Activated CD8-positive, alpha-beta T cell treated with anti-CD3 and anti-CD28 coated beads, Interleukin-2, amount 10 ng/mL, durations not matched to agents 7 days and 5 days (primary cell): ENCODE measurements around the gene KDM5A. TPM values are rescaled to one million over a fixed set of nuclear protein-coding genes. Genes with fewer than 3 reads are reported as not detected.

Experiments used
- ATAC-seq: fragments of 150-1000 bp; cut with Tn5 transposase; one replicate; pipeline ENCODE4 v1.10.0; 2021; ENCODE audit warnings: moderate library complexity
- CTCF ChIA-PET: fragments of 350-600 bp; sonication (Branson Sonifier 250); formaldehyde crosslinking; loops from one replicate; lab custom pipeline; 2021; ENCODE audit warnings: antibody characterized with exemption; lab: Charles Lee
- POLR2A ChIA-PET: fragments of 350-600 bp; sonication (Branson Sonifier 250); formaldehyde crosslinking; loops from one replicate; lab custom pipeline; 2021; ENCODE audit warnings: antibody characterized with exemption; lab: Charles Lee
- DNase-seq: peaks from one replicate; pipeline ENCODE4 v3.0.0-alpha.2; 2020
- H3K27ac Mint-ChIP-seq: one replicate; pipeline ENCODE4 v1.8.0; 2021; ENCODE audit warnings: mild to moderate bottlenecking, mixed read lengths
- H3K27me3 Mint-ChIP-seq: one replicate; pipeline ENCODE4 v1.8.0; 2021; ENCODE audit warnings: low read depth, mixed read lengths
- H3K36me3 Mint-ChIP-seq: one replicate; pipeline ENCODE4 v1.8.0; 2021; ENCODE audit warnings: low read depth, mixed read lengths
- H3K4me1 Mint-ChIP-seq: one replicate; pipeline ENCODE4 v1.8.0; 2021; ENCODE audit warnings: low read depth, mixed read lengths
- H3K4me3 Mint-ChIP-seq: one replicate; pipeline ENCODE4 v1.8.0; 2021; ENCODE audit warnings: mild to moderate bottlenecking, mixed read lengths
- H3K9me3 Mint-ChIP-seq: one replicate; pipeline ENCODE4 v1.8.0; 2022; ENCODE audit warnings: mixed read lengths; ENCODE audit not compliant: insufficient read depth
- total RNA-seq, 2 experiments: library from RNA; stranded (reverse); gene quantifications; one replicate each; pipeline ENCODE4 v1.2.3, GENCODE V29; 2021

KDM5A gene
- total RNA-seq, 2 experiments from 2014 or later, result 81.5 to 87.7 TPM

DNA sequence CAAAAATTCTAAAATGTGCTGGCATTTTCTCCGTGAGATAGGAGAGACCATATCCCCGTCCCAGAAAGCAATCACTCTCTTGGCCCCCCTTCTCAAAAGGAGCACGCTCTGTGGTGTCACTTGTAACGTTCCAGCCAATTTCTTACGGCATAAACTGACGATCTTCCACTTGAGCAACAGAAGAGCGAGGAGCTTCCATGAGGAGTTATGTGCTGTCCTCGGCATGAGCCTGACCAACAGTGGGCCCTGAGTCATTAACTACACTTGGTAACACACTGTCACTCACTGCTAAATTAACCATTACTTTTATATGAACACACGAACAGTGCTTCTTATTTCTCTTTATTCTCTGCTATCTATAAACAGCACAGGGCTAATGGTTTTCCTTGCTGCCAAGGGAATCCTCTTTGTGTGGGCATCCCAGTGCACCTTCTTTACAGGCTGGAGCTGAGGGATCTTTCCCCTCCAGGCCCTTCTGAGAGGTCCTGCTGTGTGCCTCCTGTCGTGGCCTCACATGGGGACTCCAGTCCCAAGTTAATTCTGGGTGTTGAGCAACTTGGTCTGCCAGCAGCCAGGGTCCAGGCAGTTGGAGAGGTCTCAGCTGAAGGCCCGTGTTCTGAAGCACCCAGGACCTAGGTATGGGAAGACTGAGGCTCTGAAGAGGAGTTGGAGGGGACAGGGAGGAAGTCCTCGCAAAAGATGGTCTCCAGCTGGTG is 135.8 kb downstream of the KDM5A start:
- Mint-ChIP-seq H3K4me1 (no peaks in the 10 kb centered on the region), H3K4me3 (no peak overlapping the region), H3K36me3 (no peaks in the 10 kb centered on the region), H3K27me3 (peaks cover 9% of the 10 kb centered on the region), H3K27ac (no peak overlapping the region), H3K9me3 (no peaks in the 10 kb centered on the region)
- POLR2A ChIA-PET, result no interaction called here
- CTCF ChIA-PET, result no interaction called here
- DNase-seq (no peak), ATAC-seq (no peak)

GRCh38 chr12:252636-253035 is 136.5 kb downstream of the KDM5A start:
- CTCF ChIA-PET, result no interaction called here
- POLR2A ChIA-PET, result no interaction called here
- no peaks in the 10 kb centered on the region for H3K4me1 Mint-ChIP-seq
- H3K27ac Mint-ChIP-seq, result no peak overlapping the region
- DNase-seq (no peak), ATAC-seq (no peak)
- no peak overlapping the region for H3K4me3 Mint-ChIP-seq
- peaks cover 8% of the 10 kb centered on the region for H3K27me3 Mint-ChIP-seq
- peaks cover 3% of the 10 kb centered on the region for H3K9me3 Mint-ChIP-seq
- H3K36me3 Mint-ChIP-seq, result no peaks in the 10 kb centered on the region

DNA sequence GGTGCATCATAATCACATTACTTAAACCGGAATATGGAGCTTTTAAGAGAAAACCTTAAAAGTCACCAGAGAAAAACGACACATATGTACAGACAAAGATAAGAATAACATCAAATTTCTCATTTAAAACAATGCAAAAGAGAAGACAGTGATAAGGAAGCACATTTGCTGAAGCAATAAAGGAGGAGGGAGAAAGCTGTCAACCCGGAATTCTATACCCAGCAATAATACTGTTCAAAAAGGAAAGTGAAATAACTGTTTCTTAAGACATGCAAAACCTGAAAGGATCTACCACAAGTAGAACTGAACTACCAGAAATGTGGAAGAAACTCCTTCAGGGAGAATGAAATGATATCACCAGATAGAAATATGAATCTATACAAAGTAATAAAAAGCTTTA is 141.8 kb downstream of the KDM5A start:
- ATAC-seq (no peak), DNase-seq (no peak)
- Mint-ChIP-seq H3K36me3 (no peaks in the 10 kb centered on the region), H3K27ac (no peak overlapping the region), H3K4me1 (no peaks in the 10 kb centered on the region), H3K27me3 (peaks cover 3% of the 10 kb centered on the region), H3K9me3 (peaks cover 7% of the 10 kb centered on the region), H3K4me3 (no peak overlapping the region)
- CTCF ChIA-PET, result no interaction called here
- POLR2A ChIA-PET, result interaction anchor here (0.5 kb wide), 1 partner anchor 34 kb away, joined by 3 read pairs; no protein-coding TSS in a partner anchor

- DNase-seq (no peak), ATAC-seq (no peak)
- ChIA-PET CTCF (no interaction called here), POLR2A (no interaction called here)
- Mint-ChIP-seq H3K4me1 (no peaks in the 10 kb centered on the region), H3K4me3 (no peak overlapping the region), H3K27ac (no peak overlapping the region), H3K27me3 (no peaks in the 10 kb centered on the region), H3K36me3 (no peaks in the 10 kb centered on the region), H3K9me3 (peaks cover 7% of the 10 kb centered on the region)
These were observed 145.7 kb downstream of the KDM5A start for GRCh38 chr12:243381-243780.

- no peaks in the 10 kb centered on the region for H3K27me3 Mint-ChIP-seq
- CTCF ChIA-PET, result interaction anchor here (0.7 kb wide), 1 partner anchor 27 kb away, joined by 3 read pairs; no protein-coding TSS in a partner anchor
- no peak overlapping the region for H3K27ac Mint-ChIP-seq
- POLR2A ChIA-PET, result no interaction called here
- H3K4me1 Mint-ChIP-seq, result no peaks in the 10 kb centered on the region
- H3K9me3 Mint-ChIP-seq, result peaks cover 4% of the 10 kb centered on the region
- DNase-seq, result no peak
- no peak for ATAC-seq
- no peaks in the 10 kb centered on the region for H3K36me3 Mint-ChIP-seq
- H3K4me3 Mint-ChIP-seq, result no peak overlapping the region
These were observed 146.6 kb downstream of the KDM5A start for GRCh38 chr12:242496-242895.

DNA sequence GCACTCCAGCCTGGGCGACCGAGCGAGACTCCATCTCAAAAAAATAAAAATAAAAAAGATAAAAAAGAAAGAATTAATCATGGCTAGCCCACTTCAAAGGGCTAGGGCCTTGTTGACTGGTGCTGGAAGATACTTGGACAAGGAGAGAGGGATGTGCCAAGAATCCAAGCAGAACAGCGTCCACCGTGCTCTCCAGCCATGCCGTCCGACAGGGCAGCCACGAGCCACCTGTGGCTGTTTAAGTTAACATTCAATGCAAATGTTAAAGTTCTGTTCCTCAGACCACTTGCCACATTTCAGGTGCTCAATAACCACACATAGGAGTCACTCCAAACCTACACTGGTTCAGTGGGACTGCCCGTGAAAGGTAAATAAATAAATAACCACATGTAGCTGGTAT is 147.9 kb downstream of the KDM5A start:
- no peak for ATAC-seq
- no peak for DNase-seq
- H3K9me3 Mint-ChIP-seq, result peaks cover 6% of the 10 kb centered on the region
- H3K36me3 Mint-ChIP-seq, result no peaks in the 10 kb centered on the region
- no peaks in the 10 kb centered on the region for H3K27me3 Mint-ChIP-seq
- no peak overlapping the region for H3K4me3 Mint-ChIP-seq
- POLR2A ChIA-PET, result no interaction called here
- CTCF ChIA-PET, result no interaction called here
- H3K27ac Mint-ChIP-seq, result no peak overlapping the region
- H3K4me1 Mint-ChIP-seq, result no peaks in the 10 kb centered on the region

- Mint-ChIP-seq H3K27me3 (no peaks in the 10 kb centered on the region), H3K9me3 (peaks cover 12% of the 10 kb centered on the region), H3K27ac (no peak overlapping the region), H3K36me3 (no peaks in the 10 kb centered on the region), H3K4me3 (no peak overlapping the region), H3K4me1 (no peaks in the 10 kb centered on the region)
- ChIA-PET CTCF (no interaction called here), POLR2A (no interaction called here)
- DNase-seq (no peak), ATAC-seq (no peak)
These were observed 148.6 kb downstream of the KDM5A start for GRCh38 chr12:240566-240965.

DNA sequence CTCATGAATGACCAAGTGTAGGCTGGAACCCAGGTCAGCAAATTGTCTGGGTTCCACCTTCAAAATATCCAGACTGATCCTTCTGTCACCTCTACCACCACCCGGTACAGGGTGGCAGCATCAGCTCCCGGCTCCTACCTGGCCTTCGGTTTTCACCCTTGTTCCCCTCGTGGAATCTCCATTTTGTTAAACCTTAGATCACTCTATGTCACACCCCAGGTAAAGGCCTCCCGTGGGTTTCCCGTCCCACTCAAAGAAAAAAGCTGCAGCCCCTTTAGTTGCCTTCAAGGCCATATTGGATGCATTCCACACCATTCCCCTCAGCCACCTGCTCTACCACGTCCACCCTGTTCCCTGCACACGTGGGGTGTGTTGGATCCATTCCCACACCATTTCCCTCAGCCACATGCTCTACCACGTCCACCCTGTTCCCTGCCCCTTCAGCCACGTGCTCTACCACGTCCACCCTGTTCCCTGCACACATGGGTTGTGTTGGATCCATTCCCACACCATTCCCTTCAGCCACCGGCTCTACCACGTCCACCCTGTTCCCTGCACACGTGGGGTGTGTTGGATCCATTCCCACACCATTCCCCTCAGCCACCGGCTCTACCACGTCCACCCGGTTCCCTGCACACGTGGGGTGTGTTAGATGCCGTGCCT is 150.3 kb downstream of the KDM5A start:
- DNase-seq, result no peak
- H3K27me3 Mint-ChIP-seq, result no peaks in the 10 kb centered on the region
- peaks cover 14% of the 10 kb centered on the region for H3K9me3 Mint-ChIP-seq
- H3K4me3 Mint-ChIP-seq, result no peak overlapping the region
- no peak overlapping the region for H3K27ac Mint-ChIP-seq
- ChIA-PET CTCF (no interaction called here), POLR2A (interaction anchor here (1.6 kb wide), 1 partner anchor 19 kb away, joined by 4 read pairs; no protein-coding TSS in a partner anchor)
- no peaks in the 10 kb centered on the region for H3K4me1 Mint-ChIP-seq
- no peak for ATAC-seq
- no peaks in the 10 kb centered on the region for H3K36me3 Mint-ChIP-seq

- no peaks in the 10 kb centered on the region for H3K4me1 Mint-ChIP-seq
These were observed 151.0 kb downstream of the KDM5A start for GRCh38 chr12:238116-238515.

DNA sequence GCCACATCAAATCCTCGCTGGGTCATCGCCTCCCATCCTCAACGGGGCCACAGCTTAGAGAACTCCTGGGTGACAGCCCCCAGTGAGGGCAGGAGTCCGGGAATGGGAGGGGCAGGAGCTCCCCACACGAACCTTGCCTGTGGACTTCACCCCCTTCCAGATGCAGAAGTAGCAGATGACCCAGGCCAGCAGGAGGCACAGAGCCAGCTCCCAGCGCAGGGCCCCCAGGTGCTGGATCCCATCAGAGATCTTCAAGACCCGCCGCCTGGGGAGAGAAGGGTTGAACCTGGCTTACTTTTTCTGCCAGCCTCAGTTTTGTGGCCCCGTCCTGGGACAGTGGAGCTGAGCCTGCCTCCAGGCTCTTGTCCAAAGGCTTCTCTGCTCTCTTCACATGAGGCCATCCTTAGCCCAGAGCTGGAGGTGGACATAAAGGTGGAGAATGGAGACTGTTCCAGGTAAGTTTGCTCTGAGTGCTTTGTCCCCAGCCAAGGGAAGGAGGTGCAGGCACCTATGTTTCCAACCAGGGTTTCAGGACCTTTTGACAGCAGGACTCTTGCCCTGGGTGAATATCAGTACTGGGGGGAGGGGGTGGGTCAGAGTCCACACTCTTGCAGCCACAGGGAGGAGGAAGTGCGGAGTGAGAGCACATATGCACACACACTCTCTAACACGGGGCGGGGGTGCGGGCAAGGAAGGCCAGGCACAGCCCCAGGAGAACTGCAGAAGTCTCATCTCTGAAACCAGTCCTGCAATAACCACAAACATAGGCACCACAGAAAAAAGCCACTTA is 151.9 kb downstream of the KDM5A start:
- Mint-ChIP-seq H3K9me3 (peaks cover 14% of the 10 kb centered on the region), H3K27me3 (no peaks in the 10 kb centered on the region), H3K27ac (no peak overlapping the region), H3K4me1 (no peaks in the 10 kb centered on the region), H3K36me3 (no peaks in the 10 kb centered on the region), H3K4me3 (no peak overlapping the region)
- ChIA-PET CTCF (interaction anchor here (1.5 kb wide), 1 partner anchor 17 kb away, joined by 3 read pairs; no protein-coding TSS in a partner anchor), POLR2A (interaction anchor here (1.6 kb wide), 1 partner anchor 17 kb away, joined by 4 read pairs; no protein-coding TSS in a partner anchor)
- ATAC-seq (no peak), DNase-seq (no peak)

More at GRCh38 chr12:238116-238515, 151.0 kb downstream of the KDM5A start:
- no peak overlapping the region for H3K4me3 Mint-ChIP-seq
- DNase-seq (no peak), ATAC-seq (no peak)
- no peak overlapping the region for H3K27ac Mint-ChIP-seq
- CTCF ChIA-PET, result no interaction called here
- peaks cover 14% of the 10 kb centered on the region for H3K9me3 Mint-ChIP-seq
- H3K36me3 Mint-ChIP-seq, result no peaks in the 10 kb centered on the region
- POLR2A ChIA-PET, result interaction anchor here (1.6 kb wide), 1 partner anchor 18 kb away, joined by 4 read pairs; no protein-coding TSS in a partner anchor
- H3K27me3 Mint-ChIP-seq, result no peaks in the 10 kb centered on the region

- no peaks in the 10 kb centered on the region for H3K27me3 Mint-ChIP-seq
These were observed 152.7 kb downstream of the KDM5A start for GRCh38 chr12:236445-236844.

More at GRCh38 chr12:236445-236844, 152.7 kb downstream of the KDM5A start:
- peaks cover 14% of the 10 kb centered on the region for H3K9me3 Mint-ChIP-seq
- POLR2A ChIA-PET, result no interaction called here
- H3K36me3 Mint-ChIP-seq, result no peaks in the 10 kb centered on the region
- H3K4me1 Mint-ChIP-seq, result no peaks in the 10 kb centered on the region
- ATAC-seq (no peak), DNase-seq (no peak)
- no peak overlapping the region for H3K27ac Mint-ChIP-seq
- no peak overlapping the region for H3K4me3 Mint-ChIP-seq
- CTCF ChIA-PET, result interaction anchor here (1.5 kb wide), 1 partner anchor 17 kb away, joined by 3 read pairs; no protein-coding TSS in a partner anchor
